Small intestine (tissue), 7 donors: ENCODE data around the gene PSMC3IP. TPM values are rescaled to one million over a fixed set of nuclear protein-coding genes. Genes with fewer than 3 reads are reported as not detected.
A peak's percentile ranks its signal among the peaks of the same experiment; 100 is the strongest.

Experiments
- DNase-seq, 2 donors: peaks; one replicate each; pipeline versions ENCODE4 v3.0.0 to v3.0.0-alpha.2; 2013
- FAIRE-seq: peaks from 2 replicates; lab custom pipeline; 2012; peaks lifted over from hg19 to GRCh38; lab: Jason Lieb, UNC
- H3K27ac ChIP-seq, 3 donors: one replicate each; pipeline ENCODE4 v1.5.1; 2013; ENCODE audit warnings: low read length in 2 of 3, mild to moderate bottlenecking in 2 of 3, control low read depth in 1 of 3, inconsistent platforms in 1 of 3, low read depth in 1 of 3, moderate library complexity in 1 of 3
- H3K27me3 ChIP-seq, 3 donors: one replicate each; pipeline ENCODE4 v1.6.1; 2013; ENCODE audit warnings: low read length in 3 of 3, inconsistent platforms in 1 of 3; ENCODE audit not compliant: control insufficient read depth in 3 of 3, insufficient read depth in 3 of 3
- H3K36me3 ChIP-seq, 3 donors: one replicate each; pipeline ENCODE4 v1.6.1; 2013; ENCODE audit warnings: low read length in 3 of 3, inconsistent platforms in 1 of 3, low read depth in 1 of 3, mild to moderate bottlenecking in 1 of 3, moderate library complexity in 1 of 3; ENCODE audit not compliant: control insufficient read depth in 3 of 3, insufficient read depth in 2 of 3
- H3K4me1 ChIP-seq, 3 donors: one replicate each; pipeline ENCODE4 v1.6.1; 2013; ENCODE audit warnings: low read length in 2 of 3, inconsistent platforms in 1 of 3, low read depth in 1 of 3, mild to moderate bottlenecking in 1 of 3, moderate library complexity in 1 of 3; ENCODE audit not compliant: control insufficient read depth in 3 of 3, insufficient read depth in 2 of 3
- H3K4me3 ChIP-seq, 3 donors: one replicate each; pipeline ENCODE4 v1.5.1; 2013; ENCODE audit warnings: low read length in 3 of 3, control low read depth in 1 of 3, inconsistent platforms in 1 of 3, low read depth in 1 of 3, mild to moderate bottlenecking in 1 of 3, moderate library complexity in 1 of 3
- H3K9me3 ChIP-seq, 2 donors: one replicate each; pipeline ENCODE4 v1.6.1; 2013; ENCODE audit warnings: low read depth in 1 of 2, low read length in 1 of 2; ENCODE audit not compliant: control insufficient read depth in 2 of 2, insufficient read depth in 1 of 2
- WGBS, 3 donors: extraction: QIAGEN DNeasy Blood & Tissue Kit; methylation state at CpG; one replicate each; pipeline ENCODE4 v1.1.7; 2013; 5-methylcytosine and 5-hydroxymethylcytosine counted together
- polyA plus RNA-seq, 4 donors: library from polyadenylated mRNA; stranded (reverse) in 3 of 4; unstranded in 1 of 4; fragments of 200-250 nt in 3 of 4; fragments of 120-200 nt in 1 of 4; gene quantifications; one replicate each; pipeline versions ENCODE4 v1.2.1 to v1.2.3, GENCODE V29; 2013
- donor health status: healthy with polysubstance abuse.
- donor health status: control.
- donor health status: control.
- donor health status: Bipolar disorder and iron deficiency.
- donor health status: healthy.

Gene PSMC3IP
- polyA plus RNA-seq, 4 donors: 0.89 to 5.7 (median 3.5) TPM

DNA sequence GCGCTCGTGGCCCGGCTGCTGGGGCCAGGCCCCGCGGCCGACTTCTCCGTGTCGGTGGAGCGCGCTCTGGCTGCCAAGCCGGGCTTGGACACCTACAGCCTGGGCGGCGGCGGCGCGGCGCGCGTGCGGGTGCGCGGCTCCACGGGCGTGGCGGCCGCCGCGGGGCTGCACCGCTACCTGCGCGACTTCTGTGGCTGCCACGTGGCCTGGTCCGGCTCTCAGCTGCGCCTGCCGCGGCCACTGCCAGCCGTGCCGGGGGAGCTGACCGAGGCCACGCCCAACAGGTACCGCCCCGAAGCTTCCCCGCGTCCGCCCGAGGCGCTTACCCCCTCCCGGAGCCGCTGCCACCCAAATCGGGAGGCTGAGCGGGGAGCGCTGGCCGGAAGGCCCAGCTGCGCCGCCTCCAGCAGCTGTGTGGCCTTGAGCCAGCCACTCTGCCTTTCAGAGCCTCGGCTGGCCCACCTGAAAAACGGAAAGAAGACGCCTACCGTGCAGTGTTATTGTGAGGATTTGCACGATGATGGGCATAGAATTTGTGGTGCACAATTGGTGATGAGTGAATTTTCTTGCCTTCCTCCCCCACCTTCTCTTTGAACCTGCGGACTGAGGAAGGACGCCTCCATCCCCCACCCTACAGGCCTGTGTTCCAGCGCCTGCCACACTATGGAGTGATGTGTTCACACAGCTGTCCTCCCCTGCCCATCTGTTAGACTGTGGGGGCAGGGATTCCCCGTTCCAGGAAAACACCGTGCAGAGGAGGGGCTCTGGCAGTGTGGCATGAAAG lies 41.0 kb downstream of the PSMC3IP start:
- 1% methylated on average over 40 to 65 of the region's 65 CpGs for WGBS, 3 donors
- Histone ChIP-seq H3K9me3 (no peaks in the 10 kb centered on the region), H3K4me3 (peak overlapping the region; percentile 69 to 80 (median 79)), H3K27ac (peak overlapping the region; percentile 64 to 88 (median 76)), H3K4me1 (peaks cover 3 to 31% (median 9%) of the 10 kb centered on the region in 3 donors), H3K27me3 (no peaks in the 10 kb centered on the region), H3K36me3 (peaks cover 0 to 39% (median 0%) of the 10 kb centered on the region in 3 donors)
- FAIRE-seq: no peak
- peak; percentile 66 to 89 for DNase-seq

DNA sequence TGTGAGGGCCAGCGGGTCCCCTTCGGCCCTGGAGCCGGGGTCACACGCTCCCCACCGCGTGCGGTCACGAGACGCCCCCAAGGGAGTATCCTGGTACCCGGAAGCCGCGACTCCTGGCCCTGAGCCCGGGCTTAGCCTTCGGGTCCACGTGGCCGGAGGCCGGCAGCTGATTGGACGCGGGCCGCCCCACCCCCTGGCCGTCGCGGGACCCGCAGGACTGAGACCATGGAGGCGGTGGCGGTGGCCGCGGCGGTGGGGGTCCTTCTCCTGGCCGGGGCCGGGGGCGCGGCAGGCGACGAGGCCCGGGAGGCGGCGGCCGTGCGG lies 41.5 kb downstream of the PSMC3IP start, which contains the start of gene NAGLU:
Gene NAGLU (plus strand): TSS at position 194 of the 324 bp plus-strand sequence. CDS start 32 bp downstream, at position 226.
- peak; percentile 90 to 96 for DNase-seq
- peaks cover 7 to 33% (median 8%) of the 10 kb centered on the region in 3 donors for H3K4me1 ChIP-seq
- FAIRE-seq: no peak
- H3K4me3 ChIP-seq: peak within 1 kb of the TSS; percentile 69 to 80 (median 79)
- H3K9me3 ChIP-seq: no peaks in the 10 kb centered on the region
- 0 to 1% (median 0%) methylated on average over 27 to 40 of the region's 40 CpGs for WGBS, 3 donors
- H3K27ac ChIP-seq: peak within 1 kb of the TSS; percentile 64 to 88 (median 76)
- H3K36me3 ChIP-seq: peaks cover 0 to 34% (median 0%) of the 10 kb centered on the region in 3 donors
- H3K27me3 ChIP-seq: no peaks in the 10 kb centered on the region

DNA sequence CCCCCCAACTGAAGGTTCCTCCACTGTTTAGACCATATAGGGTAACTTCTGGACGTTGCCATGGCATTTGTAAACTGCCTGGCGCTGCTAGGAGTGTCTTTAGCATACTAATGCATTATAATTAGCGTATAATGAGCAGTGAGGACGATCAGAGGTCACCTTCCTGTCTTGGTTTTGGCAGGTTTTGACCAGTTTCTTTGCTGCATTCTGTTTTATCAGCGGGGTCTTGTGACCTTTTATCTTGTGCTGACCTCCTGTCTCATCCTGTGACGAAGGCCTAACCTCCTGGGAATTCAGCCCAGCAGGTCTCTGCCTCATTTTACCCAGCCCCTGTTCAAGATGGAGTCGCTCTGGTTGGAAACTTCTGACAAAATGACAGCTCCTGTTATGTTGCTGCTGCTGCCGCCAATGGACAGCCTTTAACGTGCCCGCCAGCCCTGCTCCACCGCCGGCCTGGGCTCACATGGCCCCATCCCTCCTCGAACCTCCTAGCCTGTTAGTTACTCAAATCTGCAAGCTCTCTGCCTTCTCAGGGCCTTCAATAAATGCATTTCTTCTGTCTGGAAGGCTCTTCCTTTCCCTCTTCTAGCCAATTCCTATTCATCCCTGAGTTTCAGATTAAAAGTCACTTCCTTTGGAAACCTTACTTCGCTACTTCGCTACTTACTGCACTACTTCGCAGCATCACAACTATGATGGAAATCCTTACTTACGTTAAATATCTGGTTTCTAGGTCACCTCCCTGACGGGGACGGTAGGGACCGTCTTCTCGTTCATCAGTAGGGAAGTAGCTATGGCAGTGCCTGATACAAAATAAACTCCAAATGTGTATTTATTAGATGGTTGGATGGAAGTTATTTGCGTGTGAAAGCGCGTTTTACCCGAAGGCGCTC lies 42.1 kb downstream of the PSMC3IP start:
- Histone ChIP-seq H3K36me3 (peaks cover 0 to 30% (median 0%) of the 10 kb centered on the region in 3 donors), H3K9me3 (no peaks in the 10 kb centered on the region), H3K4me1 (peaks cover 5 to 34% (median 9%) of the 10 kb centered on the region in 3 donors), H3K4me3 (peak overlapping the region; percentile 69 to 80 (median 79)), H3K27me3 (no peaks in the 10 kb centered on the region), H3K27ac (peak overlapping the region in 2 of 3 donors; percentile 69 to 88)
- DNase-seq (no peak), FAIRE-seq (no peak)
- WGBS, 3 donors: 43 to 46% (median 45%) methylated on average over 26 of the region's 26 CpGs

DNA sequence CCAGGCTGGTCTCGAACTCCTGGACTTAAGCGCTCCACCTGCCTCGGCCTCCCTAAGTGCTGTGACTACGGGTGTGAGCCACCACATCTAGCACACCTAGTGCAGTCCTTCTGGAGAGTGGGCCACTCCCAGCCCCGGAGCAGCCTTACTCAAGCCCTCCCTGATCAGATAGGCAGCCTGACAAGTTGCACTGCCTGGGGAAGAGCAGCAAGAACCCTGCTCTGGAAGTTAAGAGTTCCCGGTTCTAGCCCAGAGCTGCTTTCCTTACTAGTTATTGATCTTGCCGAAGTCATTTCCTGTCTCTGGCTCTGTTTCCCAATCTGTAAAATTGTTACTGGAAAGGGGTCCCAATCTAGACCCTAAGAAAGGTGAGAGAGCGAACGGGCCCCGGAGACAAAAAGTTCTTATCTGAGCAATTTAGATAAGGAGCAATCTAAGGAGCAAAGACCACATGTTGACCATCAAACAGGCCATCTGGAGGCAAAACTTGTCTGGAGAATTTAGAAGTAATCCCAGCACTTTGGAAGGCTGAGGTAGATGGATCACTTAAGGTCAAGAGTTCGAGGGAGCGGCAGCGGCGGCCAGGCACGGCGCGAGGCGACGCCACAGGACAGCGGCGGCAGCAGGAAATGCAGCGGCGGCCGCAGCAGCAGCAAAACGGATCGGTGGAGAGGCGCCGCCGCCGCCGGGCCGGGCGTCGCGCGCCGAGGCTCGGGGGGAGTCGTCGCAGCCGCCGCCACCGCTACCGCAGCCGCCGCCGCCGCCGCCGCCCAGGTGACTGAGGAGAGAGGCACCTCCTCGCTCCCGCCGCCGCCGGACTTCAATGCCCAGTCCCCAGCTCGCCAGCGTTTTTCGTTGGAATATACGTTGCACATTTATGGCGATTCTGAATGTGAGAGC lies 45.8 kb downstream of the PSMC3IP start:
- peaks cover 0 to 4% of the 10 kb centered on the region in 2 donors for H3K9me3 ChIP-seq
- peaks cover 0 to 3% (median 0%) of the 10 kb centered on the region in 3 donors for H3K36me3 ChIP-seq
- peak overlapping the region; percentile 20 to 56 (median 52) for H3K4me3 ChIP-seq
- no peaks in the 10 kb centered on the region for H3K27me3 ChIP-seq
- no peak for FAIRE-seq
- peak overlapping the region; percentile 88 to 94 (median 92) for H3K27ac ChIP-seq
- peak; percentile 81 to 89 for DNase-seq
- 6 to 10% (median 10%) methylated on average over 49 to 60 of the region's 60 CpGs for WGBS, 3 donors
- H3K4me1 ChIP-seq: peaks cover 3 to 35% (median 9%) of the 10 kb centered on the region in 3 donors

DNA sequence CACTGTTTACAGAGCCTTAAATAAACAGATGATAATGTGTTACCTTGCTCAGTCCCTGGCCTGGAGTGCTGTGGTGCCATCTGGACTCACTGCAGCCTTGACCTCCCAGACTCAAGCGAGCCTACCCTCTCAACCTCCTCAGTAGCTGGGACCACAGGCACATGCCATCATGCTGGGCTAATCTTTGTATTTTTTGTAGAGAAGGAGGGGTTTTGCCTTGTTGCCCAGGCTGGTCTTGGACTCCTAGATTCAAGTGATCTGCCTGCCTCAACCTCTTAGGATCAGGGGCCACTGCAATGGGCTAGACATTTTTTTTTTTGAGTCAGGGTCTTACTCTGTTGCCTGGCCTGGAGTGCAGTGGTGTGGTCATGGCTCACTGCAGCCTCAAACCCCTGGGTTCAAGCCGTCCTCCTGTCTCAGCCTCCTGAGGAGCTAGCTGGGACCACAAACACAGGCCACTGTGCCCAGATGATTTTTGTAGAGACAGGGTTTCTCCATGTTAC lies 46.5 kb downstream of the PSMC3IP start:
- WGBS, 3 donors: 61 to 77% (median 67%) methylated on average over 2 of the region's 2 CpGs
- Histone ChIP-seq H3K4me3 (no peak overlapping the region), H3K27me3 (no peaks in the 10 kb centered on the region), H3K9me3 (peaks cover 0 to 4% of the 10 kb centered on the region in 2 donors), H3K36me3 (peaks cover 0 to 3% (median 0%) of the 10 kb centered on the region in 3 donors), H3K4me1 (peaks cover 3 to 33% (median 9%) of the 10 kb centered on the region in 3 donors), H3K27ac (peak overlapping the region; percentile 88 to 94 (median 92))
- FAIRE-seq (no peak), DNase-seq (no peak)

DNA sequence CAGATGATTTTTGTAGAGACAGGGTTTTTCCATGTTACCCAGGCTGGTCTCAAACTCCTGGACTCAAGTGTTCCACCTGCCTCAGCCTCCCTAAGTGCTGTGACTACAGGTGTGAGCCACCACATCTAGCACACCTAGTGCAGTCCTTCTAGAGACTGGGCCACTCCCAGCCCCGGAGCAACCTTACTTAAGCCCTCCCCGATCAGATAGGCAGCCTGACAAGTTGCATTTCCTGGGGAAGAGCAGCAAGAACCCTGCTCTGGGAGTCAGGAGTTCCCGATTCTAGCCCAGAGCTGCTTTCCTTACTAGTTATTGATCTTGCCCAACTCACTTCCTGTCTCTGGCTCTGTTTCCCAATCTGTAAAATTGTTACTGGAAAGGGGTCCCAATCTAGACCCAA lies 48.5 kb downstream of the PSMC3IP start:
- Histone ChIP-seq H3K27ac (peak overlapping the region in 1 of 3 donors; percentile 11), H3K4me1 (peaks cover 3 to 25% (median 6%) of the 10 kb centered on the region in 3 donors), H3K36me3 (peaks cover 0 to 3% (median 0%) of the 10 kb centered on the region in 3 donors), H3K4me3 (no peak overlapping the region), H3K9me3 (peaks cover 0 to 4% of the 10 kb centered on the region in 2 donors), H3K27me3 (no peaks in the 10 kb centered on the region)
- 21 to 44% (median 40%) methylated on average over 3 of the region's 3 CpGs for WGBS, 3 donors
- DNase-seq (peak in 1 of 2 donors; percentile 81), FAIRE-seq (no peak)

DNA sequence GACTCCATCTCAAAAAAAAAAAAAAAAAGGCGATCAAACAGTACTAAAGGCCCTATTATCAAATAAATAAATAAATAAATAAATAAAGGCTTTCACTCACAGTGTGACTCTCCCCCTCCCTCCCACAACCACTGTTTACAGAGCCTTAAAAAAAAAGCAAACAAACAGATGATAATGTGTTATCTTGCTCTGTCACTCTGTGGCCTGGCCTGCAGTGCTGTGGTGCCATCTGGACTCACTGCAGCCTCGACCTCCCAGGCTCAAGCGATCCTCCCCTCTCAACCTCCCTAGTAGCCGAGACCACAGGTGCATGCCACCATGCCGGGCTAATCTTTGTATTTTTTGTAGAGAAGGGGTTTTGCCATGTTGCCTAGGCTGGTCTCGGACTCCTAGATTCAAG lies 49.6 kb downstream of the PSMC3IP start:
- 74 to 87% (median 83%) methylated on average over 6 of the region's 6 CpGs for WGBS, 3 donors
- Histone ChIP-seq H3K9me3 (peaks cover 0 to 4% of the 10 kb centered on the region in 2 donors), H3K4me1 (peaks cover 3 to 33% (median 6%) of the 10 kb centered on the region in 3 donors), H3K4me3 (no peak overlapping the region), H3K36me3 (peaks cover 0 to 6% (median 3%) of the 10 kb centered on the region in 3 donors), H3K27ac (no peak overlapping the region), H3K27me3 (no peaks in the 10 kb centered on the region)
- DNase-seq (no peak), FAIRE-seq (no peak)
